Loucy (cell line): ENCODE measurements around the gene BMP4.

Experiments
- CTCF ChIP-seq: fragments of 200-600 bp; sonication (generic); conservative IDR thresholded peaks from 2 replicates; pipeline ENCODE4 v1.5.1; 2014; ENCODE audit warnings: mild to moderate bottlenecking, antibody characterized with exemption, low read length
- EZH2phosphoT487 ChIP-seq: fragments of 200-600 bp; IDR thresholded peaks from 2 replicates; pipeline ENCODE4 v1.6.1; 2018; ENCODE audit warnings: antibody characterized with exemption, mild to moderate bottlenecking, moderate library complexity, borderline replicate concordance

- TF ChIP-seq CTCF (no peak), EZH2phosphoT487 (no peak)
These were observed 1.9 kb downstream of the BMP4 start for GRCh38 chr14:53954551-53955228.
